Uterus (tissue), 2 donors: ENCODE results near the gene GABBR1.

Experiments used
- CTCF ChIP-seq, 4 experiments: fragments of 200-600 bp in 2 of 4; fragments of 450-650 bp in 2 of 4; sonication (generic) in 2 of 4; IDR thresholded peaks; one replicate each; pipeline ENCODE4 v1.5.1; 2016 to 2019; ENCODE audit warnings: antibody characterized with exemption in 4 of 4, mild to moderate bottlenecking in 2 of 4, moderate library complexity in 1 of 4
- POLR2A ChIP-seq, 2 donors: fragments of 450-650 bp; IDR thresholded peaks; one replicate each; pipeline ENCODE4 v1.6.1; 2016; ENCODE audit warnings: antibody characterized with exemption in 2 of 2, mild to moderate bottlenecking in 1 of 2, moderate library complexity in 1 of 2

GRCh38 chr6:29567541-29567940, 65.4 kb downstream of the GABBR1 start:
- TF ChIP-seq CTCF (IDR thresholded peaks at IDR 0.05) (no peak), POLR2A (IDR thresholded peaks at IDR 0.05) (no peak)
